GM20431 (cell line): ENCODE measurements around the gene ACSF3.

Experiments
- in situ Hi-C: fragments of 300-500 bp; cut with MseI, MboI; formaldehyde crosslinking; loops from one replicate; pipeline ENCODE4 v1.15.0; 2020; ENCODE audit warnings: low sequenced_read_pairs; ENCODE audit not compliant: unreplicated experiment

Gene ACSF3

DNA sequence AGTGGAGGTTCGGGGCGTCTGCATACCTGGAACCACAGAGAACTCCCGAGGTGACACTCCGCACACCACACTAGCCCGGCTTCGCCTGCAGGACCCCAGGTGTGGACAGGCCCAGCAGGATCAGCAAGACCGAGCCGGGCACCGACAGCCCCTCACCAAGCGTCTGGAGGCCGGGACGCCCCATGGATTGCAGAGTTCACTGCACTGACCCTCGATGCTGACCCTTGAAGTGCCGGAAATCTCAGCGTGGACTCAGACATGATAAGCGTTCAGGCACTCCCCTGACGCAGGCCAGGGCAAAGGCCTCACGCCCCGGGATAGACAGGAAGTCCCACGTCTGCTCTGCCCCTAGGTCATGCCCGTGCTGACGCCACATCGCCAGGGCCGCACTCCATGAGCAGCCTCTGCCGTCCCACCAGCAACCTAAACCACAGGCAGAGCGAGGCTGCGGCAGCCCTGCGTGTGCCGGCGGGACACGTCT is 26.0 kb downstream of the ACSF3 start:
- in situ Hi-C loops: no loop called here

DNA sequence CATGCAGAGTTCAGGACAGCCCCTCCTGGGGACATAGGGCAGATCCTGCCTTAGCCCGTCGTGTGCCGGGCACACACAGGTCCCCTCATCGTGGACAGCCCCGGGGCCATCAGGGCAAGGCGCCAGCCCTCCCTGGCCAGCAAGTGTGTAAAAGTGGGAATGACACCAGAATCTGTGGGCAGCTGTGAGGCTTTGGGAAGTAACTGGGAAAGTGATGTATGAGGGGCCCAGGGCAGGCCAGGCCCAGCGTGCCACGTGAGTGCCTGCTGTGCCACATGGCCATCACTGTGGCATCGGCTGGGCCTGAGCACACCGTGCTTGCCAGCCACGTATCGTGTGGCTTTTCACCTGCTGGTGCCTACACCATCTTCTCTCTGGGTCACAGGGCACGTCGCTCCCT is 26.6 kb downstream of the ACSF3 start:
- in situ Hi-C loops: no loop called here

DNA sequence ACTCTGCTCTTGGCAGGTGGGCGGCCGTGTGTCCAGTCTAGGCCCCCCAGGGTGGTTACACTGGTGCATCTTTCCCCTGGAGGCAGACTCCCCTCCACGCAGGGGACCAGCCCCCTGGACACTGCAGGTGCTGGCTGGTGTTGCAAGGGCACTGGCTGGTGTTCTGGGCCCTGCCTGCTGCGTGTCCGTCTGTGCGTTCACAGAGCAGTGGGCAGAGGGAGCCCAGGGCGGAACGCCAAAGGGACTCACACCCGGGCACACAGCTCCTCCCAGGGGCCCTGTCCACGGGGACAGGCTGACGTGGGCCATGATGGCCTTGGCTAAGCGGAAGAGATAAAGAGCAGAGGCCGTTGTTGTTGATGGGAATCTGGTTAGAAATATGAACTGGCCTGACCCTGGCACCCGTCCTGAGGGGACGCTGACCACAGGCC is 27.3 kb downstream of the ACSF3 start:
- in situ Hi-C loops: no loop called here

DNA sequence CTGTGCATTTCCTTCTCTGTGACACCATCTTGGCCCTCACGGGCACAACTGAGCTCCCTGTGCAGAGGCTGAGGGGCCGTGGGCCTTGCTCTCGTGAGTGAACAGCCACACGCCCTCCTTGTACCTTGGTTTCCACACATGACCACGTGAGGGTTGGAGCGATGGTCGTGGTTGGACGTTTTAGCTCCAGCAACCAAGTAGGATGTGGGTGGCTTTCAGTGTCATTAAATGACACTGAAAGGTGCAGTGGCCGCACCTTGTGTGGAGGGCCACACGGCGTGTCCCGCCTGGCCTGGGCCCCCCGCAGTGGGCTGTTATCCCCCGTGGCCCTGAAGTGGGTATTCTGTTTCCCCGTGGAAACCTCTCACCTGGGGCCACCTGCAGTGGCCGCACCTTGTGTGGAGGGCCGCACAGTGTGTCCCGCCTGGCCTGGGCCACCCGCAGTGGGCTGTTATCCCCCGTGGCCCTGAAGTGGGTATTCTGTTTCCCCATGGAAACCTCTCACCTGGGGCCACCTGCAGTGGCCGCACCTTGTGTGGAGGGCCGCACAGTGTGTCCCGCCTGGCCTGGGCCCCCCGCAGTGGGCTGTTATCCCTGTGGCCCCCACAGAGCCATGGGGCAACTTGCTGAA is 28.2 kb downstream of the ACSF3 start:
- in situ Hi-C loops: no loop called here

DNA sequence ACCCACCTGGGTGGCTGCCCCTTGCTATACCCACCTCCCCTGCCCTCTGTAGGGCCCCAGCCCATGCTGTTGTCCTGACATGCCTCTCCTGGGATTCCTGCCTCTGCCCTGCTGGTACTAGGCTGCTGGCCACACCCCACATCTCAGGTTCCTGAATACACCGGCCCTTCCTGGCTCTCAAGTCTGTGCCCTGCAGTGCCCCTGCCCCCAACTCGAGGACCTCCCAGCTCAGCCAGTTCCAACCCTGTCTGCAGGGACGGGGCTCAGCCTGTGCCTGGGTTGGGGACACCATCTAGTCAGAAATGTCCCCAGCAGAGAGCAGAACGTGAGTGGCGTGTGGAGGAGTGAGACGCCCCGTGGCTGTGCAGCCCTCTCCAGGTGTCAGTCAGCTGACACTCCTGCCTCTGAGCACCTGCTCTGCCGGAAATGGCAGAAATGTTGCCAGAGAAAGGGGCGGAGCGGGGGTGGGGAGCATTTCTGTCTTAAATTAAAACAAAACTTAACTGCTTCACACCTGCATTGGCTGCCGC is 28.7 kb downstream of the ACSF3 start:
- in situ Hi-C loops: no loop called here

DNA sequence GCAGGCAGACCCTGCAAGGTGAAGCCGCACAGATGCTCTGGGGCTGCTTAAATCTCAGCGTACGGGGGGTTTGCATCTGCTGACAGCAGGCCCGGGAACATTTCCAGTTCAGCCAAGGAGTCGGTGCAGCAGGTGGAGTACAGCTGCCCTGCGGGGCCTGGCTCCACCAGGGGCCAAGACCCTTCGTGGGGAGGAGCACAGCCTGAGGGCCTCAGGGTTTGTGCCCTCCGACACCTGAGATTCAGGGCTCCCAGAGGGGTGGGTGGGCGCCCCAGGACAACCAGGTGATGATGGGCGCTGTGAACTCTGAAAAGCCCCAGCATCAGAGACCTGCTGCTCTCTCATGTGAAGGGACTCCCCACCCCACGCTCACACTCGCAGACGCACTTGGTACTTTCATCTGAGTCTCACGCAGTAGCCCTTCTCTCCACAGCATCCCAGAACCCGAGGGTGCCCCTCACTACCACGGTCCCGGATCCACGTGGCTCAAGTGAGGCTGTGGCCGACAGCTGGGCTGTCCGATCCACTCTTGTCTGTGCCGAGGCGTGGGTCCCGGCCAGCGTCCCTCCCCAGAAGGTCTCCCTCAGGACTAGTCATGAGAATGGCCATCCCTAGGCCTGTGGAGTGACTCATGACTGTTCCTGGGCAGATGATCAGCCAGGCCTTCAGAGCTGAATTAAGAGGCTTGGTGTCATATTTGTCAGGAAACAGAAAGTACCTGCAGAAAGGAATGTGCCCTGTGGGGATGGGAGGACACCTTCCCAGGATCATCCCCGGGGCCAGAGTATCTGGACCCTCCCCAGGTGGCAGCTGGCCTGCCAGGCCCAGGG is 29.6 kb downstream of the ACSF3 start:
- in situ Hi-C loops: no loop called here

DNA sequence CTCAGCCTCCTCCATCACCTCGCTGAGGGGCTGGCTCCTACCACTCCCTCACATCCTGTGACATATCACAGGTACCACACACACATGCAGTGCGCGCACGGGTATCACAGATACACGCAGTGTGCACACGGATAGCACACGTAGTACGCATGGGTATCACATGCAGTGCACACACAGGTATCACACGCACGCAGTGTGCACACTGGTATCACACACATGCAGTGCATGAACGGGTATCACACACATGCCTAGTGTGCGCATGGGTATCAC is 30.1 kb downstream of the ACSF3 start:
- in situ Hi-C loops: no loop called here

DNA sequence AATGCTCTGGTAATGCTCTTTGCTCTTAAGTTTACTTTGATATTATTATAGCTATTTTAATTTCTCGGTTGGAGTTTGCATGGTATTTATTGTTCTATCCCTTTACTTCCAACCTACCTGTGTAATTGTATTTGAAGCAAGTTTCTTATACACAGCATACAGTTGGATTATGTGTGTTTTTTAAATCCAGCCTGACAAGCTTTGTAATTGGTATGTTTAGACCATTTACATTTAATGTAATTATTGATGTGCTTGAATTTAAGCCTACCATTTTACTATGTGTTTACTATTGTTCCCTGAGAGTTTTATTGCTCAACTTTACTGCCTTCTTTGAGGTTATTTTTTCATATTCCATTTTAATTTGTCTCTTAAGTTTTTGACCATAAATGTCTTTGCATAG is 35.7 kb downstream of the ACSF3 start:
- in situ Hi-C loops: no loop called here

DNA sequence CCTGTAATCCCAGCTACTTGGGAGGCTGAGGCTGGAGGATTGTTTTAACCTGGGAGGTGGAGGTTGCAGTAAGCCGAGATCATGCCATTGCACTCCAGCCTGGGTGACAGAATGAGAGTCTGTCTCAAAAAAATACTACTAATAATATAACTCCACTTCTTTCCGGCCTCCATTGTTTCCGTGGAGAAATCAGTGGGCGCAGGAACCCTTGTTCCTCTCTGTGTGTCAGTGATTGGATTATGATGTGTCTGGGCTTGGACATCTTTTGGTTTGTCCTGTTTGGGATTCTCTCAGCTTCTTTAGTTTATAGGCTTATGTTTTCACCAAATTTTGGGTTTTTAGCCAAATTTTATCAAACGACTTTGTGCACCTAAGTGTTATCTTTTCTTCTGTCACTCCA is 36.8 kb downstream of the ACSF3 start:
- in situ Hi-C loops: no loop called here

DNA sequence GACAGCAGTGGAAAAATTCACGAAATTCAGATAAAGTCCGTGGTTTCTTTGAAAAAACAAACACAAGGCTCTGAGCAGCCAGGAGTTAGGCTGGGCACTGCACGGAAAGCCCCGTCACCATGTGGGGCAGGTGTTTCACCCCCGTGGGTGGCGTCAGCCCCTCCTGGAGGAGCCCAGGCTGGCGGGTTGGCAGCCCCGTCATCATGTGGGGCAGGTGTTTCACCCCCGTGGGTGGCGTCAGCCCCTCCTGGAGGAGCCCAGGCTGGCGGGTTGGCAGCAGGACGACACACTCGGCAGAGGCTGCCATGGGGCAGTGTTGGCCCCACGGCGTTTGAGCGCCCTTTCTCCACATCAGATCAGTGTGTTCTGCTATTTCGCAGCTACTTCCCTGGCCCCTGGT is 38.1 kb downstream of the ACSF3 start:
- in situ Hi-C loops: no loop called here

DNA sequence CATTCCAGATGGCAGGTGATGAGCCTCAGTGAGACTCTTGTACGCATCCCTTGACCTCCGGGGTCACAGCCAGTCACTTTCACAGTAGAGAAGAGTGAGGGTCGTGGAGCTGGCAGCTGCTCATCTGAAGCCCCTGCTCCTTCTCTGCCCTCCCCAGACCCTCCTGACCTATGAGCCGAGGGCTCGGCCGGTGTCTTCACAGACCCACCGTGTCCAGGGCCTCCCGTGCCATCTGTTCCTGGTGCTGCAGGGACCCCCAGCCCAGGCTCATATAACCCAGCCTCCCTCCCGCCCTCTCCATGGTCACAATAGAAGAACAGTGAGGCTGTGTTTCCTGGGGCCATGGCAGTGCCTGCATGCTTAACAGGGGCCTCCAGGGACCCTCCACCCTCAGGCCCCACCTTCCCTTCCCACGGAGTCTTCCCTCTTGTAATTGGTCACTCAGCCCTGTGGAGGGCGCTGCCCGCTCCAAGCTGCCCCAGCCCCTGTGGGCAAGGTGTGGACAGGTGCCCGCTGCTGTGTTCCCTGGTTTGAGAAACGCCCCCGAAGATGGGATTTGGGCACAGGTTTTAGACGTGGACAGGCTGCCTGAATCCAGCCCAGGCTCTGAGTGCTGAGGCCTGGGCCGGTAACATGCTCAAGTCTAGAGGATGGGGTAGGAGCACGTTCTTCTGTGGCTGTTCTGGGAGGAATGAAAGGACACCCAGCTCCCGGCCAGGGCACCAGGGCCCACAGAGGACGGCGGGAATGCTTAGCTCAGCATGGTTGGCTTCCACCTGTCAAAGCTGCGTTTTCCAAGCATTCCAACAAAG is 38.7 kb downstream of the ACSF3 start:
- in situ Hi-C loops: no loop called here

DNA sequence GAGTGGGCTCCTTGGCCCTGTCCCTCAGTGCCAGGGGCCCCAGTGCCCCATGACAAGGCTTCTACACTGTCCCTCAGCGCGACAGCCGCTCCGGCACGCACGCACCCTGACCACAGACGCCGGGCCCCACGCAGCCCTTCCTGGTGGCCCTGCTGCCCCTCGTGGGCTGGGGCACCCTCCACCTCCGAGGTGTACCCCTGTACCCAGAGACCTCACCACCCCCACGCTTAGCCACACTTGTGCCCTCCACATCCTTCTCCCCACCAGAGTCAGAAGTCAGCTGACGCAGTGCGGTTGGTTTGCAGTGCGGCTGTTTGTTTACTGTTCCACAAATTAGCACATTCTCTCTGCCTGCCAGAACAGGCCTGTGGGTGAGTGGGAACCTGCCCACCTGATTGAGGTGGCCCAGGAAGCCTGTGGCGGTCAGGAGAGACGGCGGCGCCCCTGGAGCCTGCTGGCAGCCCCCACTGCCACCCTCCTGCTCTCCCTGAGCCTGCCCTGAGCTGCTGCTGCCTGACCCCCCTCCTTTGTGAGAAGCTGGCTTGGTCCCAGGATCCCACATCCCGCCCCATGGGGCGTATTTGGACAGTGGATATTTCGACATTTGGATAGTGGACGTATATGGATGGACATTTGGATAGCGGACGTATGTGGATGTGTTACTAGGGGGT is 39.9 kb downstream of the ACSF3 start:
- in situ Hi-C loops: no loop called here

DNA sequence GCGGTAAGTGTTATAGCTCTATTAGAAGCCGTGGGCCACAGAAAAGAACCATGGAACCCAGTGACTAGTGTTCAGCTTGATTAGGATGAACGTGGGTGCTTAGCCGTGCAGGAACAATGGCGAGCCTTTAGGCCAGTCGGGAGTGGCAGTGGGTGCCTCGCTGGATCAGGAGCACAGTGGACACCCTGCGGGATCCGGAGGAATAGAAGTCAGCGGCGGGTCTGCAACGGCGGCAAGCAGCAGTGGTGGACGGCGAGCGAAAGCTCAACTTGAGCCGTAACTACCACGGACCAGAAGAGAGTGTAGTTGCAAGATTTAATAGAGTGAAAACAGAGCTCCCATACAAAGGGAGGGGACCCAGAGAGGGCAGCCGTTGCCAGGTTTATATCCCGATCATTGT is 40.6 kb downstream of the ACSF3 start:
- in situ Hi-C loops: no loop called here

DNA sequence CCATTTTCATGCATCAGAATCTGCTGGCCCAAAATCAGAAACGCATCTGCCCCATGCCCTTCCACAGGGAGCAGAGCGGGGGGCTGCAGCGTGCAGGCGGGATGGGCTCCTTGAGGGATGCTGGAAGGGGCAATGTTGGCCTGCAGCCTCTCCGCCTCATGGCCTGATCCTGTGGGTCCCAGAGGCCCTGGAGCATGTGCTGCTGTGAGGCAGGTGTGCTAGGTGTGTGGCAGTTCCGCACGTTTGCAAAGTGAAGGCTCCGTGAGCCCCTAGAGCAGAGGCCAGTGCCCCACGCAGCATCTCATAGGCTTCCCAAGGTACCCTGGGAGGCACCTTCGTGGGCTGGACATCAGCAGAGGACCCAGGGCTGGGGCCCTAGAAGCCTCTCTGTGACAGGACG is 41.5 kb downstream of the ACSF3 start:
- in situ Hi-C loops: no loop called here

DNA sequence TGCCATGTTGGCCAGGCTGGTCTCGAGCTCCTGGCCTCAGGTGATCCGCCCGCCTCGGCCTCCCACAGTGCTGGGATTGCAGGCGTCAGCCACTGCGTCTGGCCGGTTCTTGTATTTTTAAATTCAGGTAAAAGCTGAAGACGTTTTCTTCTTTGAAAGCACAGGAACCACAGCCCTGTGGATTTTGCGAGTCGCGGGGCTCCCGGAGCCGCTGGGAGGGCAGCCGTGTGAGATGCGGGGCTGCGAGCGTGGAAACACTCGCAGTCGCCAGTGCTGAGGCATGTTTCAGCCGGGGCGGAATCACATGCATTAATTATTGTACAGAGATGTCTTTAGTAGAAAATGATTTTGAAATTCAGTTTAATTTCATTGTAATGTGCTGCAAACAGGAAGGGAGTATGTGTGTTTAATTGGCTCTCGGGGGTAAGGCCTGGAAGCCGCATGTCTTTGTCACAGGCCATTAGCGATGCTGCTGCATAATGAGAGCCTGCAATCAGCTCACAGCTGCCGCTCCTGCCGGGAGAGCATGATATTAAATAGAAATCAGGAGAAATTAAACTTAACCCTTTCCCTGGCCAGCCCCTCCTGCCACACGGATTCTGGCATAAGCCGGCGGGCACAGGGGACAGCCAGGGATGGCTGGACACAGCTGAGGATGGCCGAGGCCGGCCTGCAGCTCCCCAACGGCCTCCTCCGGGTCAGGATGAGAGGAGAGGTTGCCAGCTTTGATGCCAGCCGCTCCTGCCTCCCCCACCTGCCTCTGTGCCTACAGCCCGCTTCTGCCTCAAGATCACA is 42.5 kb downstream of the ACSF3 start:
- in situ Hi-C loops: no loop called here

DNA sequence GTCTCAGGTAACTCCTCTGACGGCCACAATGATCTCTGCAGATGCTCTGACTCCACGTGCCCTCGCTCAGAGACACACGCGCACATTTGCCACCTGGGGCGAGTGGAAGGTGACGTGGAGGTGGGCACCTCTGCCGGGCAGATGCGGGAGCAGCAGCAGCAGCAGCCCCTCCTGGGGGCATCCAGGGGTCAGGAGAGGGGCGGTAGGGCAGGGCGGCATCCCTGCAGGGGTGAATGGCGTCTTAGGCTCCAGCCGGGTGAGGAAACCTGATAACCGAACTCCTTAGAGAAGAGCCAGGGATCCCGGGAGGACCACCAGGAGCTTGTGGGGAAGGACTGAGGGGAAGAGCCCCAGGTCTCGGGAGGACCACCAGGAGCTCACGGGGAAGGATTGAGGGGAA is 43.3 kb downstream of the ACSF3 start:
- in situ Hi-C loops: no loop called here

DNA sequence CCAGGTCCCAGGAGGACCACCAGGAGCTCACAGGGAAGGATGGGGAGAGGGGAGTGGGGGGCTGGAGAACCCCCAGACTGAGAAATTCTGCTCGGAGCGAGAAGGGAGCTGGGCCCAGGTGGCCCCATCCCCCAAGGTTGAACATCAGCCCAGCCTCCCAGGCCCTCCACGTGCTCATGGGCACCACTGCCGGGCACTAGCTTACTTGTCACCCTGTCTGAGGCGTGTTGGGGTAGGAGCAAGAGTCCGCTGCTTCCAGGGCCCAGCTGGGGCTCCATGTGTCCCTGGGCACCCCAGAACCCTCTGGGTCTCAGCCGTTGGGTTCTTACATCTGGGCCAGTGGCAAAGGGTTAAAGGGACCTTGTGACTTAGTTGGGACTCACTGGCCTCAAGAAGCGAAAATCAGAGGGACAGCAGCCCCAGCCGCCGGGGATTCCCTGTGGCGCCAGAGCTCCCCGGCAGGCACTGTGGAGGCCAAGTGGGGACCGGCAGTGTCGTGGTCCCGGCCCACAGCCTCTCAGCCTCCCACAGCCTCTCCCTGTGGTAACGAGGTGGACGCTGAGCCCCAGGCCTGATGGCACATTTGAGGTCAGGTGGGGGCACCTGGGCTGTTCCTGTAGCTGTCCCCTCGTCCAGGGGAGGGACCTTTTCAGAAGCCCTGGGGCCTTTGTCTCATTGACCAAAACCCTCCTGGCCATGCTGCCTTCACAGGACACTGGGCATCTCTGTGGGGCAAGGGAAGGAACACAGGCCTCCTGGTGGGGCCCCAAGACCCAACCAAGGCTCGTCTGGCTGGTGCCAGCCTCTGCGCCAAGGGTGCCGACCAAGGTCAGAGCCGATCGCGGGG is 44.2 kb downstream of the ACSF3 start:
- in situ Hi-C loops: no loop called here

DNA sequence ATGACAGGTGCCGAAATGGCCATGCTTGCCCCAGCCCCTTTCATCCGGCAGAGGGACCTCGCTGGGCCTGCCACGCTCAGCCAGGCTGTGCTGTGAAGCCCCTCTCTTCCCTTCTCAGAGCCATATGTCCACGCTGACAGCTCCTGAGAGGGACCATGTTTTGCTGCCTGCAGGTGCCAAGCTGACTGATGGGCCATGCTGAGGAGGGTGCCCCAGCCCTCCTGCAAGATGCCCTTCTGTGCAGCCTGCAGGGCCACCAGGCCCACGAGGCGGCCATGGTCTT is 44.8 kb downstream of the ACSF3 start:
- in situ Hi-C loops: no loop called here
